ENCODE measurements around the gene GRM4. TPM values are rescaled to one million over a fixed set of nuclear protein-coding genes. Genes with fewer than 3 reads are reported as not detected.

Gene GRM4
- total RNA-seq, 2 experiments from 2014 or later: 0.05 TPM; not detected in 1

DNA sequence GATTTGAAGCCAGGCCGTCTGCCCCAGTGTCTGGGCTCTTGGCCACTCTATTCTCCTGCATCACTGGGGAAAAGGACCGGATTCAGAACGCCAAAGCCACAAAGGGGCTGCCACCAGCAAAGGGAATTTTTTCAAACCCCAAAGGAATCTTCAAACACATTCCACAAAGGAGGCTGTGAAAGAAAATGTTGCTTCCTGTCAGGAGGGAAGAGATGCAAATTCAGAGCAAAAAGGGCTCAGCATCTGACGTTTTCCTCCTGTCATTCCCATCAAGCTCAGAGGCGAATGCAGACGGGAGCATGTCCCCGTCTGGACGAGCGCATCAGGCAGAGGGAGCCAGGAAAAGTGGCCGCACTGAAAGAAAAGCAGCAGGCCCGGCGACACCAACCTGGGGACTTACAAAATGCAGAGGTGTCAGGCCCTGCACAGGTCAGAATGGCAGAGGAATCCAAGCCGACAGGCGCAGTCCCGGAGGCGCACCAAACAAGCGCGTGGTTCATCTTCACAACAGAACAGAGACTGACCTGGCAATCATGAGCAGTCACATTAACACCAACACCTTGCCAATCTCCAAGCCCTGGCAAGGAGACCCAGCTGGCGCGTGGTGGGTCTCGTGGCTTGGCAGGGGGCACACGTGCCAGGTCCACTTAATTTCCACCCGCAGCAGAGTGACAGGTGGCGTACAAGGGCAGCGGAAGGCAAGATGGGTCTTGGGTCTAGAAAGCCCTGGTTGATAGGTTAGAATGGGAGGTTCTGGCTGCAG is 62.8 kb downstream of the GRM4 start:
- no peaks in the 10 kb centered on the region for H3K27me3 Mint-ChIP-seq

DNA sequence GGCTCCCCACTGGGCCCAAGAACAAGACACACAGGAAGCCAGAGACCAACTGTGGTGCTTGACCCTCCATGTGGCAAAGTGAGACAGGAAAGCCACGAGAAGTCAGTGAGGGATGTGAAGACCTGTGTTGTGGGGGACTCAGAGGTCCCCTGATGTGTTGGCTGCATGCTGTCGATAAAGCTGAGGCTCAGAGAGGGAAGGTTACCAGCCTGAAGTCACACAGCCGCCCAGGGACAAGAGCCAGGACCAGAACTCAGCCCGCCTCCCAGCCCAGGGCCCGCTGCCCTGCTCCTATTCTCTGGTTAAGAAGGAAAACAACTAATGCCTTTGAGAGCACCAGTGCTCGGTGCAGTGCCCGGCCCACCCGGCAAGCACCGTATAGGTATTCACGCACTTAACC is 63.5 kb downstream of the GRM4 start:
- H3K27me3 Mint-ChIP-seq: no peaks in the 10 kb centered on the region
- H3K27ac Mint-ChIP-seq: no peak overlapping the region
- ChIA-PET POLR2A (no interaction called here), CTCF (no interaction called here)
- H3K4me3 Mint-ChIP-seq: no peak overlapping the region
- no peaks in the 10 kb centered on the region for H3K9me3 Mint-ChIP-seq
- no peaks in the 10 kb centered on the region for H3K4me1 Mint-ChIP-seq (ENCODE audit: low read depth)
- DNase-seq: no peak
- H3K36me3 Mint-ChIP-seq: no peaks in the 10 kb centered on the region
- intact Hi-C loops (cut with micrococcal nuclease): no loop called here

More for the DNA sequence above, 62.8 kb downstream of the GRM4 start:
- Mint-ChIP-seq H3K36me3 (no peaks in the 10 kb centered on the region), H3K27ac (no peak overlapping the region), H3K9me3 (no peaks in the 10 kb centered on the region), H3K4me3 (no peak overlapping the region), H3K4me1 (ENCODE audit: low read depth) (no peaks in the 10 kb centered on the region)
- POLR2A ChIA-PET: no interaction called here
- CTCF ChIA-PET: no interaction called here
- no peak for DNase-seq
- intact Hi-C loops (cut with micrococcal nuclease): no loop called here

DNA sequence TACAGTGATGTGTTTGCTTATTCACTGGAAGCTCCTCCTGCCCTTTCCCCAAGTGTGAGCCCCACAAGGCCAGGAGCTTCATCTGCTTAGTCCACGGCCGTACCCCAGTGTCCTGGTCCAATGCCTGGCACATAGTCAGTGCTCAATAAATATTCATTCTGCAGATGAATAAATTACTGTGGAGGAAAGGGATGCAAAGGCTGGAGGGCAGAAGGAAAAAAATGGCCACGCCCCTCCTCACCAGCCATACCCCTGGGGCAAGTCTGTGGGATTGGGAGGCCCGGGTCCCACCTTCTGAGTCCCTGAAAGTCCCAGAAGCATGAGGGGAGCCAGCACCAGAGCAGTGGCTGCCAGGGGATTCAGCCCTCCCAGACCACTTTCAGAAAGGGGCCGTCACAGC is 65.5 kb downstream of the GRM4 start:
- H3K4me3 Mint-ChIP-seq: no peak overlapping the region
- POLR2A ChIA-PET: no interaction called here
- no peak overlapping the region for H3K27ac Mint-ChIP-seq
- H3K36me3 Mint-ChIP-seq: no peaks in the 10 kb centered on the region
- no peaks in the 10 kb centered on the region for H3K27me3 Mint-ChIP-seq
- H3K4me1 Mint-ChIP-seq (ENCODE audit: low read depth): no peaks in the 10 kb centered on the region
- intact Hi-C loops (cut with micrococcal nuclease): no loop called here
- no peak for DNase-seq
- no peaks in the 10 kb centered on the region for H3K9me3 Mint-ChIP-seq
- CTCF ChIA-PET: no interaction called here

DNA sequence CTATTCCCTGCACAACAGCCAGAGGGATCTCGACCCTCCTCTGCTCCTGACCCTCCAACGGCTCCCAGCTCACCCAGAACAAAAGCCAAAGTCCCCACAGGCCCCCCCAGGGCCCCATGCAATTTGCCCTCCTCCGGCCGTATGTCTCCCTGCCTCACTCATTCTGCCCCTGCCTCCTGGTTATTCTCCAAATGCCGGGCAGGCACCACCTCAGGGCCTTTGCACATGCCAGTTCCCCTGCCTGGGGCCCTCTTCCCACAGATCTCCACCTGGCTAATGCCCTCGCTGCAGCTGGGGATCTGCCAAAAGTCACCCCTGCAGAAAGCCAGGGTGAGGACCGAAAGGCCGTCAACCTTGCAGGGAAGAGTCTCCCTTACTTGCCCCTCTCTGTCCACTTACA is 66.0 kb downstream of the GRM4 start:
- ChIA-PET CTCF (no interaction called here), POLR2A (no interaction called here)
- no peaks in the 10 kb centered on the region for H3K9me3 Mint-ChIP-seq
- H3K27me3 Mint-ChIP-seq: no peaks in the 10 kb centered on the region
- intact Hi-C loops (cut with micrococcal nuclease): no loop called here
- no peak overlapping the region for H3K27ac Mint-ChIP-seq
- no peaks in the 10 kb centered on the region for H3K36me3 Mint-ChIP-seq
- H3K4me3 Mint-ChIP-seq: no peak overlapping the region
- no peak for DNase-seq
- no peaks in the 10 kb centered on the region for H3K4me1 Mint-ChIP-seq (ENCODE audit: low read depth)

DNA sequence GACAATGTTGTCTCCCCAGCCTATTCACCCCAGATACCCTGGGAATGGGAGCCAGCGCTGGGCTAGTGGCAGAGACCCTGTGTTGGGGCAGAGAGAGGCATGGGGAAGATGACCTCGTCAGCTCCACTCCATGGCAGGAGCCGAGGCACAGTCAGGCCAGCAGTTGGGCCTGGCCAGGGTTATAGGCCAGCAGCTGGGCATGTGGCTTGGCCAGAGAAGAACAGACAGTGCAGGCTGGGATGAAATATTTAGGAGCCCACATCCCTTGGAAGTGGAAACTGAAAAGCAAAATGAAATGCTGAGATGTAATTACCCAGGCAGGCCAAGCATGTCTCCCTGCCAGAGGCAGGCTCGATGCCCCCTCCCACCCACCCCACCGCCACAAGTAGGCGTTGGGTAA is 70.0 kb downstream of the GRM4 start:
- DNase-seq: no peak
- intact Hi-C loops (cut with micrococcal nuclease): no loop called here
- no peaks in the 10 kb centered on the region for H3K36me3 Mint-ChIP-seq
- CTCF ChIA-PET: no interaction called here
- H3K27ac Mint-ChIP-seq: no peak overlapping the region
- no peaks in the 10 kb centered on the region for H3K9me3 Mint-ChIP-seq
- no peak overlapping the region for H3K4me3 Mint-ChIP-seq
- no peaks in the 10 kb centered on the region for H3K27me3 Mint-ChIP-seq
- no peaks in the 10 kb centered on the region for H3K4me1 Mint-ChIP-seq (ENCODE audit: low read depth)
- POLR2A ChIA-PET: no interaction called here

DNA sequence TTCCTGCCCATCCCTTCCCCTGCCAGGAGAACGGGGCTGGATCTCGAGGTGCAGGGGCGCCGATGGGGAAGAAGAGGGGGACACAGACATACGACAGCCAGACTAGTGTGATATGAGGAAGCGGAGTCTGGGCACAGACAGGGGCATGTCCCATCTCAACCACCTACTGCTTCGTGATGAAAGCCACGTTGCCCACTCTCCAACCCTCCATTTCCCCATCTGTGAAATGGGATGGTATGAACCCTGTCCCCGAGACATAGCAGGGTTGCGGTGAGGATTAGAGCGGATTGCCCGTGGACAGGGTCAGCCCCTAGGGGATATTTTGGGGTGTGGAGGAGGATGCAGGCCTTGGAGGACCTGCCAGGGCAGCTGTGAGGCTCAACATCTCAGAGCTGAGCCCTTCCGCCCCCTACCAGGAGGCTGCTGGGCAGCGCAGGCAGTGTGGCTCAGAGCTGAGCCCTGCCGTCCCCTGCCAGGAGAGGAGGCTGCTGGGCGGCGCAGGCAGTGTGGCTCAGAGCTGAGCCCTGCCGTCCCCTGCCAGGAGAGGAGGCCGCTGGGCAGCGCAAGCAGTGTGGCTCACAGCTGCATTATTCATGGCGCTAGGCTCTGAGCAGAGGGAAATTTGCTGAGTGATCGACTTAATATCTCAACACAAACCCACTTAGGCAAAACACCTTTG is 71.7 kb downstream of the GRM4 start:
- ChIA-PET POLR2A (no interaction called here), CTCF (no interaction called here)
- DNase-seq: no peak

DNA sequence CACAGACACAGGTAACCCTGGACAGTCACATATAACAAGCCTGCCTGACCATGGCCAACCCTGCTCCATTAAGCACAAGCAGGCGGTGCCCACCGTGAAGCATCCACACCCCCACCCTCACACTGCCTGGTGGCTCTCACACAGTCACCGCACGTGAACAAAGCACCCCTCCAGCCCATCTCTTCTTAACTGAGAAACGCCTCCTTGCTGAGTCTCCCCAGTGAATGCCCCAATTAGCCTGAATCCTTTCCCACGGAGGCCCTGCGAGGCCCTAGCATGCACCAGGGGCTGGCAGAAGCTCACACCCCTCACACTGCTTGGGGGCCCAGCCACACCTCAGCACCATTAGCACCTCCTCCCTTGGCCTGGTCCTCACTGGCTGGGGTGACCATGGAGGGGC is 72.3 kb downstream of the GRM4 start:
- no peaks in the 10 kb centered on the region for H3K36me3 Mint-ChIP-seq
- H3K27me3 Mint-ChIP-seq: no peaks in the 10 kb centered on the region
- DNase-seq: no peak
- CTCF ChIA-PET: no interaction called here
- H3K4me1 Mint-ChIP-seq (ENCODE audit: low read depth): no peaks in the 10 kb centered on the region
- POLR2A ChIA-PET: no interaction called here
- H3K27ac Mint-ChIP-seq: no peak overlapping the region
- no peak overlapping the region for H3K4me3 Mint-ChIP-seq
- intact Hi-C loops (cut with micrococcal nuclease): no loop called here
- H3K9me3 Mint-ChIP-seq: no peaks in the 10 kb centered on the region

More for the DNA sequence above, 71.7 kb downstream of the GRM4 start:
- no peaks in the 10 kb centered on the region for H3K36me3 Mint-ChIP-seq
- H3K4me1 Mint-ChIP-seq (ENCODE audit: low read depth): no peaks in the 10 kb centered on the region
- no peak overlapping the region for H3K27ac Mint-ChIP-seq
- intact Hi-C loops (cut with micrococcal nuclease): no loop called here
- no peaks in the 10 kb centered on the region for H3K9me3 Mint-ChIP-seq
- no peaks in the 10 kb centered on the region for H3K27me3 Mint-ChIP-seq
- H3K4me3 Mint-ChIP-seq: no peak overlapping the region

DNA sequence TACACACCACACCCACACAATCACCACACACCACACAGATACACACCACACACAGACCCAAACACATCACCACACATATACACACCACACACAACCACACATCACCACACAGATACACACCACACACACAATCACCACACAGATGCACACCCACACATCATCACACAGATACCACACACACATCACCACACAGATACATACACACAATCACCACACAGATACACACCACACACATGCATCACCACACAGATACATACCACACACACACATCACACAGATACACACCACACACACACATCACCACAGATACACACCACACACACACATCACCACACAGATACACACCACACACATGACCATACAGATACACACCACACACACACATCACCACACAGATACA is 73.2 kb downstream of the GRM4 start:
- intact Hi-C loops (cut with micrococcal nuclease): no loop called here
- Mint-ChIP-seq H3K4me1 (ENCODE audit: low read depth) (no peaks in the 10 kb centered on the region), H3K27ac (no peak overlapping the region), H3K4me3 (no peak overlapping the region), H3K27me3 (no peaks in the 10 kb centered on the region), H3K36me3 (no peaks in the 10 kb centered on the region), H3K9me3 (no peaks in the 10 kb centered on the region)
- ChIA-PET CTCF (no interaction called here), POLR2A (no interaction called here)
- DNase-seq: no peak

DNA sequence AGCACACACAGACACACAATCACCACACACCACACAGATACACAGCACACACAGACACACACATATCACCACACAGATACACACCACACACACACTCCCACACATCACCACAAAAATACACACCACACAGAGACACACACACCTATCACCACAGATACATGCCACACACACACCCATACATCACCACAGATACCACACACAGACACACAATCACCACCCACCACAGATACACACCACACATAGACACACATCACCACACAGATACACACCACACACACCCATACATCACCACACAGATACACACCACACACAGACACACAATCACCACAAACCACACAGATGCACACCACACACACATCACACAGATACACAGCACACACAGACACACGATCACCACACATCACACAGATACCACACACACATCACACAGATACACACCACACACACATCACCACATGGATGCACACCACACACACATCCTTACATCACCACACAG is 74.0 kb downstream of the GRM4 start:
- ChIA-PET CTCF (no interaction called here), POLR2A (no interaction called here)
- H3K4me3 Mint-ChIP-seq: no peak overlapping the region
- DNase-seq: no peak
- H3K27ac Mint-ChIP-seq: no peak overlapping the region
- H3K4me1 Mint-ChIP-seq (ENCODE audit: low read depth): no peaks in the 10 kb centered on the region
- intact Hi-C loops (cut with micrococcal nuclease): no loop called here
- H3K36me3 Mint-ChIP-seq: no peaks in the 10 kb centered on the region
- no peaks in the 10 kb centered on the region for H3K27me3 Mint-ChIP-seq
- no peaks in the 10 kb centered on the region for H3K9me3 Mint-ChIP-seq

DNA sequence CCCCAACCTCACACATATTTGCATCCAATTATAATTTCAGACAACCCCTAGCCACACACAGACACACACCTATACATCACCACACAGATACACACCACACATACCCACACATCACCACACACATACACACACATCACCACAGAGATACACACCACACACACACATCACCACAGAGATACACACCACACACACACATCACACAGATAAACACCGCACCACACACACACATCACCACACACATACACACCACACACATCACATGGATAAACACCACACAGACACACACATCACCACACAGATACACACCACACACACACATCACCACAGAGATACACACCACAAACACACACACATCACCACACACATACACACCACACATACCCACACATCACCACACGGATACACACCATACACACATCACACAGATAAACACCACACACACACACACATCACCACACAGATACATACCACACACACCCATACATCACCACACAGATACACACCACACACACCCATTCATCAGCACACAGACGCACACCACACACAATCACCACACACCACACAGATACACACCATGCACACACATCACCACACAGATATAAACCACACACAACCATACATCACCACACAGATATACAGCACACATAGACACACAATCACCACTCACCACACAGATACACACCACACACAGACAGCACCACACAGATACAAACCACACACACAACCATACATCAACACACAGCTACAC is 74.6 kb downstream of the GRM4 start:
- Mint-ChIP-seq H3K9me3 (no peaks in the 10 kb centered on the region), H3K27ac (no peak overlapping the region), H3K27me3 (no peaks in the 10 kb centered on the region), H3K4me3 (no peak overlapping the region), H3K4me1 (ENCODE audit: low read depth) (no peaks in the 10 kb centered on the region), H3K36me3 (no peaks in the 10 kb centered on the region)
- no peak for DNase-seq
- intact Hi-C loops (cut with micrococcal nuclease): no loop called here
- CTCF ChIA-PET: no interaction called here
- POLR2A ChIA-PET: interaction anchor here (0.6 kb wide), 1 partner anchor 47 kb away, joined by 3 read pairs; no protein-coding TSS in a partner anchor

DNA sequence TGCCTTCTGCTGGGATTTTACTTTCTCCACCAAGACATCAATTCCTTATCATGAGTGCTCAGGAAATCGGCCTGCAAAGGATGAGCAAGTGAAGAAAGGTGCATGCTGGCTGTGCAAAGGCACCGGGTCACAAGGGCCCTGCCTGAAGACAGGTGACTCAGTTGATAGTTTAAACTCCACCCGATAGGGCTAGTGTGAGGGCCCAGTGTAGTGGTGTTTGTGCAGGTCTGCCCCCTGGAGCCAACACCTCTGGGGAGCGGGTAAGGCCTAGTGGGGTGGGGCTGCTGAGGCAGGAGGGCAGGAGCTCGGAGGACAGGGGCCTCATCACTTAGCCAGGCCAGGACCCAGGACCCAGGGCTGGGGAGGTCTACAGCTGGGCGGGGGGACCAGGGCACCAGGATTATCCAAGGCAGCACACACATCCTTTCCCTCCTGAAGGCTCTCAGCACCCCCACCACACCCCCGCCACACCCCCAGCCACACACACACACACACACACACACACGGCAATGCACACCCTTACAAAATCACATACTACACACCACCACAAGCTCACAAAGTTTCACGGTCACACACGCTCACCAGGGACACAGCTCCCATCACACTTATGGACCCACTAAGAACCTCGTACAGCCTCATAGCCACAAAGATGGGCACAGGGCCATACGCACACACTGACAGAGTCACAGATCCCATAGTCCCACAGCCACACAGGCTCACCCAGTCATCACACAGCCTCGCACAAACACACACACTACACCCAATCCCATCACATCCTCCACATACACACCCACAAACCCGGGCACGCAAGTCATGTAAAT is 75.4 kb downstream of the GRM4 start:
- POLR2A ChIA-PET: interaction anchor here (0.6 kb wide), 1 partner anchor 48 kb away, joined by 3 read pairs; no protein-coding TSS in a partner anchor
- Mint-ChIP-seq H3K27me3 (no peaks in the 10 kb centered on the region), H3K4me3 (no peak overlapping the region), H3K4me1 (ENCODE audit: low read depth) (no peaks in the 10 kb centered on the region), H3K36me3 (no peaks in the 10 kb centered on the region), H3K9me3 (no peaks in the 10 kb centered on the region), H3K27ac (no peak overlapping the region)
- intact Hi-C loops (cut with micrococcal nuclease): no loop called here
- CTCF ChIA-PET: interaction anchor here (2.0 kb wide), 1 partner anchor 15 kb away, joined by 6 read pairs; no protein-coding TSS in a partner anchor
- DNase-seq: peak; percentile 11
